ENCODE data around the gene MMP17.

DNA sequence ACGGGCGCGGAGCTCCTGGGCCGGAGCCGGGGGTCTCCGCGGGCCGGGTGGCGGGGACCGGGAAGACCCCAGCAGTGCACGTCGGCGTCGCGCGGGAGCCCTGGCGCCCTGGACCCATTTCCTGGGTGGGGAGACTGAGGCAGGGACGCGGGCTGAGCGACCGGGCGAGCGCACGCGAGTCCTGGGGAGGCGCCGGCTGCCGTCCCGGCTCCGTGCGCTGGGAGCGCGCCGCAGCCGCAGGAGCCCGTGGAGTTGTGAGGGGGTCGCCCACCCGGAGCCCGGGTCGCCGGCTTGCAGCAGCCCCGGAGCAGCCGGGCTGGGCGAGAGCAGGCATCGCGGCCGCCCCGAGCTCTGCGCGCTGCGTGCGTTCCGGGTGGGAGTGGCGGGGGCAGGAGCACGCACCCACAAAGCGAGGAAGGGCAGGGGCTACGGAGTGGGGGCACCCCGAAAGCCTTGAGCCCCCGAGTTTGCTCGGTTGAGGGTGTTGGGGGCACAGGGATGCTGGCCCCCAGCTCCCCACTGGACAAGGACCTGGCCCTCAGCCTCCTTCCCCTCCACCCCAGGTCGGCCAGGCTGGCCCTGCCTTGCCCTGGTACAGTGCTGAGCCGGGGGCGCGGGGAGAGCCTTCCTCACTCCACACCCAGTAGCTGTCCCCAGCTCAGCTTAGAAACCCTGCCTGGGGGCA, 620 bp downstream of the MMP17 start:
- TF ChIP-seq, protein P1, sequence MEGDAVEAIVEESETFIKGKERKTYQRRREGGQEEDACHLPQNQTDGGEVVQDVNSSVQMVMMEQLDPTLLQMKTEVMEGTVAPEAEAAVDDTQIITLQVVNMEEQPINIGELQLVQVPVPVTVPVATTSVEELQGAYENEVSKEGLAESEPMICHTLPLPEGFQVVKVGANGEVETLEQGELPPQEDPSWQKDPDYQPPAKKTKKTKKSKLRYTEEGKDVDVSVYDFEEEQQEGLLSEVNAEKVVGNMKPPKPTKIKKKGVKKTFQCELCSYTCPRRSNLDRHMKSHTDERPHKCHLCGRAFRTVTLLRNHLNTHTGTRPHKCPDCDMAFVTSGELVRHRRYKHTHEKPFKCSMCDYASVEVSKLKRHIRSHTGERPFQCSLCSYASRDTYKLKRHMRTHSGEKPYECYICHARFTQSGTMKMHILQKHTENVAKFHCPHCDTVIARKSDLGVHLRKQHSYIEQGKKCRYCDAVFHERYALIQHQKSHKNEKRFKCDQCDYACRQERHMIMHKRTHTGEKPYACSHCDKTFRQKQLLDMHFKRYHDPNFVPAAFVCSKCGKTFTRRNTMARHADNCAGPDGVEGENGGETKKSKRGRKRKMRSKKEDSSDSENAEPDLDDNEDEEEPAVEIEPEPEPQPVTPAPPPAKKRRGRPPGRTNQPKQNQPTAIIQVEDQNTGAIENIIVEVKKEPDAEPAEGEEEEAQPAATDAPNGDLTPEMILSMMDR (IDR thresholded peaks at IDR 0.05; ENCODE audit: insufficient read depth, low read length) = no peak
- TF ChIP-seq, protein P2, sequence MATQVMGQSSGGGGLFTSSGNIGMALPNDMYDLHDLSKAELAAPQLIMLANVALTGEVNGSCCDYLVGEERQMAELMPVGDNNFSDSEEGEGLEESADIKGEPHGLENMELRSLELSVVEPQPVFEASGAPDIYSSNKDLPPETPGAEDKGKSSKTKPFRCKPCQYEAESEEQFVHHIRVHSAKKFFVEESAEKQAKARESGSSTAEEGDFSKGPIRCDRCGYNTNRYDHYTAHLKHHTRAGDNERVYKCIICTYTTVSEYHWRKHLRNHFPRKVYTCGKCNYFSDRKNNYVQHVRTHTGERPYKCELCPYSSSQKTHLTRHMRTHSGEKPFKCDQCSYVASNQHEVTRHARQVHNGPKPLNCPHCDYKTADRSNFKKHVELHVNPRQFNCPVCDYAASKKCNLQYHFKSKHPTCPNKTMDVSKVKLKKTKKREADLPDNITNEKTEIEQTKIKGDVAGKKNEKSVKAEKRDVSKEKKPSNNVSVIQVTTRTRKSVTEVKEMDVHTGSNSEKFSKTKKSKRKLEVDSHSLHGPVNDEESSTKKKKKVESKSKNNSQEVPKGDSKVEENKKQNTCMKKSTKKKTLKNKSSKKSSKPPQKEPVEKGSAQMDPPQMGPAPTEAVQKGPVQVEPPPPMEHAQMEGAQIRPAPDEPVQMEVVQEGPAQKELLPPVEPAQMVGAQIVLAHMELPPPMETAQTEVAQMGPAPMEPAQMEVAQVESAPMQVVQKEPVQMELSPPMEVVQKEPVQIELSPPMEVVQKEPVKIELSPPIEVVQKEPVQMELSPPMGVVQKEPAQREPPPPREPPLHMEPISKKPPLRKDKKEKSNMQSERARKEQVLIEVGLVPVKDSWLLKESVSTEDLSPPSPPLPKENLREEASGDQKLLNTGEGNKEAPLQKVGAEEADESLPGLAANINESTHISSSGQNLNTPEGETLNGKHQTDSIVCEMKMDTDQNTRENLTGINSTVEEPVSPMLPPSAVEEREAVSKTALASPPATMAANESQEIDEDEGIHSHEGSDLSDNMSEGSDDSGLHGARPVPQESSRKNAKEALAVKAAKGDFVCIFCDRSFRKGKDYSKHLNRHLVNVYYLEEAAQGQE (IDR thresholded peaks at IDR 0.05; ENCODE audit: insufficient replicate concordance, low read depth) = no peak
- no peak for TF ChIP-seq POLR2AphosphoS5 (IDR thresholded peaks at IDR 0.05; ENCODE audit: low read depth)
- no peak for TF ChIP-seq GABPA (IDR thresholded peaks at IDR 0.05; ENCODE audit: low read depth)

Measured in HL-60 (cell line).